ENCODE data around the gene PLEKHM3. TPM values are rescaled to one million over a fixed set of nuclear protein-coding genes. Genes with fewer than 3 reads are reported as not detected.

The PLEKHM3 gene
- total and polyA plus RNA-seq, 4 donors: 3.0 to 18.3 (median 5.5) TPM

DNA sequence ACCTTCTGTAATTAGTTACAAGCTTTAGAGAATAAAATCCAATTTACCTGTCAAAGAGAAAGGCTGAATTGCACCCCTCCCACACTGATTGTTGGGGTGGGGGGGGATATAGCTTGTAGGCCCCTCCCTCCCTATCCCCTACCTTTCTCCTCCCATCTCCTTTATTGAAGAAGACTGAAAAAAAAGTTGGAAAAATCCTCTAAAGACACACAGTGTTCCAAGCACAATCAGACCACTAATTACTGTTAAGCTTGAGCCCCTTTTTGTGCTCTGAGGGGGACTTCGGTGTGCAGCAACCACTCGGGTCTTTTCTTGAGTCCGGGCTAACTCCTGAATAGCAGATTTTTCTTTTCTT lies 212.6 kb downstream of the PLEKHM3 start:
- WGBS: 95% methylated on average over 3 of the region's 3 CpGs

More for the DNA sequence above, 212.6 kb downstream of the PLEKHM3 start:
- Histone ChIP-seq H3K36me3 (ENCODE audit: control insufficient read depth in 4 of 4, insufficient read depth in 3 of 4, low read depth in 1 of 4, low read length in 3 of 4) (no peaks in the 10 kb centered on the region), H3K4me1 (ENCODE audit: control insufficient read depth in 4 of 4, insufficient read depth in 4 of 4, low read length in 3 of 4) (peaks cover 4 to 25% (median 15%) of the 10 kb centered on the region in 4 donors), H3K27ac (ENCODE audit: low read depth in 1 of 2, low read length in 2 of 2) (no peak overlapping the region), H3K9me3 (ENCODE audit: control insufficient read depth in 4 of 4, low read length in 3 of 4) (no peaks in the 10 kb centered on the region), H3K27me3 (ENCODE audit: control insufficient read depth in 4 of 4, insufficient read depth in 4 of 4, low read length in 3 of 4) (no peaks in the 10 kb centered on the region), H3K4me3 (ENCODE audit: low read depth in 1 of 3, low read length in 3 of 3) (no peak overlapping the region), H3K9ac (ENCODE audit: low read depth in 1 of 2, low read length in 2 of 2) (no peak overlapping the region)
- TF ChIP-seq, protein P1, sequence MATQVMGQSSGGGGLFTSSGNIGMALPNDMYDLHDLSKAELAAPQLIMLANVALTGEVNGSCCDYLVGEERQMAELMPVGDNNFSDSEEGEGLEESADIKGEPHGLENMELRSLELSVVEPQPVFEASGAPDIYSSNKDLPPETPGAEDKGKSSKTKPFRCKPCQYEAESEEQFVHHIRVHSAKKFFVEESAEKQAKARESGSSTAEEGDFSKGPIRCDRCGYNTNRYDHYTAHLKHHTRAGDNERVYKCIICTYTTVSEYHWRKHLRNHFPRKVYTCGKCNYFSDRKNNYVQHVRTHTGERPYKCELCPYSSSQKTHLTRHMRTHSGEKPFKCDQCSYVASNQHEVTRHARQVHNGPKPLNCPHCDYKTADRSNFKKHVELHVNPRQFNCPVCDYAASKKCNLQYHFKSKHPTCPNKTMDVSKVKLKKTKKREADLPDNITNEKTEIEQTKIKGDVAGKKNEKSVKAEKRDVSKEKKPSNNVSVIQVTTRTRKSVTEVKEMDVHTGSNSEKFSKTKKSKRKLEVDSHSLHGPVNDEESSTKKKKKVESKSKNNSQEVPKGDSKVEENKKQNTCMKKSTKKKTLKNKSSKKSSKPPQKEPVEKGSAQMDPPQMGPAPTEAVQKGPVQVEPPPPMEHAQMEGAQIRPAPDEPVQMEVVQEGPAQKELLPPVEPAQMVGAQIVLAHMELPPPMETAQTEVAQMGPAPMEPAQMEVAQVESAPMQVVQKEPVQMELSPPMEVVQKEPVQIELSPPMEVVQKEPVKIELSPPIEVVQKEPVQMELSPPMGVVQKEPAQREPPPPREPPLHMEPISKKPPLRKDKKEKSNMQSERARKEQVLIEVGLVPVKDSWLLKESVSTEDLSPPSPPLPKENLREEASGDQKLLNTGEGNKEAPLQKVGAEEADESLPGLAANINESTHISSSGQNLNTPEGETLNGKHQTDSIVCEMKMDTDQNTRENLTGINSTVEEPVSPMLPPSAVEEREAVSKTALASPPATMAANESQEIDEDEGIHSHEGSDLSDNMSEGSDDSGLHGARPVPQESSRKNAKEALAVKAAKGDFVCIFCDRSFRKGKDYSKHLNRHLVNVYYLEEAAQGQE (IDR thresholded peaks at IDR 0.05): no peak
- TF ChIP-seq, protein P2, sequence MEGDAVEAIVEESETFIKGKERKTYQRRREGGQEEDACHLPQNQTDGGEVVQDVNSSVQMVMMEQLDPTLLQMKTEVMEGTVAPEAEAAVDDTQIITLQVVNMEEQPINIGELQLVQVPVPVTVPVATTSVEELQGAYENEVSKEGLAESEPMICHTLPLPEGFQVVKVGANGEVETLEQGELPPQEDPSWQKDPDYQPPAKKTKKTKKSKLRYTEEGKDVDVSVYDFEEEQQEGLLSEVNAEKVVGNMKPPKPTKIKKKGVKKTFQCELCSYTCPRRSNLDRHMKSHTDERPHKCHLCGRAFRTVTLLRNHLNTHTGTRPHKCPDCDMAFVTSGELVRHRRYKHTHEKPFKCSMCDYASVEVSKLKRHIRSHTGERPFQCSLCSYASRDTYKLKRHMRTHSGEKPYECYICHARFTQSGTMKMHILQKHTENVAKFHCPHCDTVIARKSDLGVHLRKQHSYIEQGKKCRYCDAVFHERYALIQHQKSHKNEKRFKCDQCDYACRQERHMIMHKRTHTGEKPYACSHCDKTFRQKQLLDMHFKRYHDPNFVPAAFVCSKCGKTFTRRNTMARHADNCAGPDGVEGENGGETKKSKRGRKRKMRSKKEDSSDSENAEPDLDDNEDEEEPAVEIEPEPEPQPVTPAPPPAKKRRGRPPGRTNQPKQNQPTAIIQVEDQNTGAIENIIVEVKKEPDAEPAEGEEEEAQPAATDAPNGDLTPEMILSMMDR (IDR thresholded peaks at IDR 0.05; ENCODE audit: low read depth, low read length, missing input control): no peak
- TF ChIP-seq, protein P3, sequence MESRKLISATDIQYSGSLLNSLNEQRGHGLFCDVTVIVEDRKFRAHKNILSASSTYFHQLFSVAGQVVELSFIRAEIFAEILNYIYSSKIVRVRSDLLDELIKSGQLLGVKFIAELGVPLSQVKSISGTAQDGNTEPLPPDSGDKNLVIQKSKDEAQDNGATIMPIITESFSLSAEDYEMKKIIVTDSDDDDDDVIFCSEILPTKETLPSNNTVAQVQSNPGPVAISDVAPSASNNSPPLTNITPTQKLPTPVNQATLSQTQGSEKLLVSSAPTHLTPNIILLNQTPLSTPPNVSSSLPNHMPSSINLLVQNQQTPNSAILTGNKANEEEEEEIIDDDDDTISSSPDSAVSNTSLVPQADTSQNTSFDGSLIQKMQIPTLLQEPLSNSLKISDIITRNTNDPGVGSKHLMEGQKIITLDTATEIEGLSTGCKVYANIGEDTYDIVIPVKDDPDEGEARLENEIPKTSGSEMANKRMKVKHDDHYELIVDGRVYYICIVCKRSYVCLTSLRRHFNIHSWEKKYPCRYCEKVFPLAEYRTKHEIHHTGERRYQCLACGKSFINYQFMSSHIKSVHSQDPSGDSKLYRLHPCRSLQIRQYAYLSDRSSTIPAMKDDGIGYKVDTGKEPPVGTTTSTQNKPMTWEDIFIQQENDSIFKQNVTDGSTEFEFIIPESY (IDR thresholded peaks at IDR 0.05): no peak
- TF ChIP-seq FOXA2 (IDR thresholded peaks at IDR 0.05) (no peak), HNF4A (conservative IDR thresholded peaks at IDR 0.05) (no peak), RXRA (IDR thresholded peaks at IDR 0.05) (no peak), YY1 (IDR thresholded peaks at IDR 0.05) (no peak), JUND (IDR thresholded peaks at IDR 0.05) (no peak), NR2F2 (IDR thresholded peaks at IDR 0.05) (no peak), SP1 (IDR thresholded peaks at IDR 0.05) (no peak), EGR1 (IDR thresholded peaks at IDR 0.05; ENCODE audit: low read depth in 2 of 2) (no peak), TAF1 (conservative IDR thresholded peaks at IDR 0.05) (no peak), HNF4G (IDR thresholded peaks at IDR 0.05) (no peak), FOXA1 (IDR thresholded peaks at IDR 0.05) (no peak), GABPA (IDR thresholded peaks at IDR 0.05 in 1 of 2, conservative IDR thresholded peaks at IDR 0.05 in 1 of 2) (no peak), RAD21 (IDR thresholded peaks at IDR 0.05) (no peak)
- TF ChIP-seq, protein P4, sequence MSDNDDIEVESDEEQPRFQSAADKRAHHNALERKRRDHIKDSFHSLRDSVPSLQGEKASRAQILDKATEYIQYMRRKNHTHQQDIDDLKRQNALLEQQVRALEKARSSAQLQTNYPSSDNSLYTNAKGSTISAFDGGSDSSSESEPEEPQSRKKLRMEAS (IDR thresholded peaks at IDR 0.05): no peak
- TF ChIP-seq, protein P5, sequence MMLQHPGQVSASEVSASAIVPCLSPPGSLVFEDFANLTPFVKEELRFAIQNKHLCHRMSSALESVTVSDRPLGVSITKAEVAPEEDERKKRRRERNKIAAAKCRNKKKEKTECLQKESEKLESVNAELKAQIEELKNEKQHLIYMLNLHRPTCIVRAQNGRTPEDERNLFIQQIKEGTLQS (IDR thresholded peaks at IDR 0.05): no peak
- DNase-seq (ENCODE audit: low spot score): no peak

Measured in liver (tissue), 9 donors.